ENCODE results near the gene CYBRD1. TPM values are rescaled to one million over a fixed set of nuclear protein-coding genes. Genes with fewer than 3 reads are reported as not detected.

Gene CYBRD1
- total and polyA plus RNA-seq, 7 donors: 12.3 to 47.3 (median 15.2) TPM

DNA sequence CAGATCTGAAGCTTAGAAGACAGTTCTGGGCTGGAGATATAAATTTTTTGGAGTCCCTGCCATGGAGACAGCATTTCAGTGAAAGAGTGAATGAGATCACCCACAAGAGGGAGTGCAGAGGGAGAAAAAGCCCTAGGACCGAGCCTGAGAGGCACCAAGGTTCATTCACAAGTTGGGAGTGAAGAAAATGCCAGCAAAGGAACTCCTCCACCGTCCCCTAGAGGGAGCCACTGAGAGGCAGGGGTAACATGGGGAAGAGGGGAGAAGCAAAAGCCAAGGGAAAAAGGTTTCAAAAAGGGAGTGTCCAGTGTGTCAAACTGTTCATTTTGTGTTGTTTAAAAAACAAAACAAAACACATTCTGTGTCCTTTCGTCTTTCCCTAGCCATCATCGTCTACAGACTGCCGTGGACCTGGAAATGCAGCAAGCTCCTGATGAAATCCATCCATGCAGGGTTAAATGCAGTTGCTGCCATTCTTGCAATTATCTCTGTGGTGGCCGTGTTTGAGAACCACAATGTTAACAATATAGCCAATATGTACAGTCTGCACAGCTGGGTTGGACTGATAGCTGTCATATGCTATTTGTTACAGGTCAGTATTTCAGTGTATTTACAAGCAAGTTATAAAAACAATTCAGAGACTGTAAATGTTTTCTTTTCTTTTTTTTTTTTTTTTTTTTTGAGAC is 19.1 kb downstream of the CYBRD1 start:
- no peaks in the 10 kb centered on the region for H3K27me3 ChIP-seq (ENCODE audit: insufficient read depth in 3 of 3, low read length in 2 of 3)
- 82 to 87% (median 86%) methylated on average over 6 of the region's 6 CpGs for WGBS, 3 donors
- H3K9me3 ChIP-seq: no peaks in the 10 kb centered on the region
- ATAC-seq (no peak), DNase-seq (no peak)
- peaks cover 0 to 13% of the 10 kb centered on the region in 2 donors for H3K36me3 ChIP-seq (ENCODE audit: insufficient read depth in 1 of 2, low read depth in 1 of 2)
- intact Hi-C loops (cut with DNase I): no loop called here
- no peak overlapping the region for H3K4me3 ChIP-seq
- no peak for TF ChIP-seq CTCF (IDR thresholded peaks at IDR 0.05)
- H3K4me1 ChIP-seq: no peaks in the 10 kb centered on the region
- no peak overlapping the region for H3K27ac ChIP-seq

DNA sequence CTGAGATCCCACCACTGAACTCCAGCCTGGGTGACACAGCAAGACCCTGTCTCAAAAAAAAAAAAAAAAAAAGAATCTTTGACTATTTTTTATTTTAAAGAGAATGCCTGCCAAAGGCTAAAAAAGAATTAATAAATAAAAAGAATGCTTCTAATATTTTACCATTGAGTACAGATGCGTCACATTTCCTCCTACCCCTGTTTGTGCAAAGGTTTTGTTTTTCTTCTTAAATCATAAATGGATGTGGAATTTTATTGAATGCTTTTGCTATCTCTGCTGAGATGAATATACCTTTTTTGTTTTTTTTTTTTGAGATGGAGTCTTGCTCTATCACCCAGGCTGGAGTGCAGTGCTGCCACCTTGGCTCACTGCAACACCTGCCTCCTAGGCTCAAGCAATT is 22.8 kb downstream of the CYBRD1 start:
- 97 to 100% (median 99%) methylated on average over 1 of the region's 1 CpG for WGBS, 3 donors
- intact Hi-C loops (cut with DNase I): no loop called here

DNA sequence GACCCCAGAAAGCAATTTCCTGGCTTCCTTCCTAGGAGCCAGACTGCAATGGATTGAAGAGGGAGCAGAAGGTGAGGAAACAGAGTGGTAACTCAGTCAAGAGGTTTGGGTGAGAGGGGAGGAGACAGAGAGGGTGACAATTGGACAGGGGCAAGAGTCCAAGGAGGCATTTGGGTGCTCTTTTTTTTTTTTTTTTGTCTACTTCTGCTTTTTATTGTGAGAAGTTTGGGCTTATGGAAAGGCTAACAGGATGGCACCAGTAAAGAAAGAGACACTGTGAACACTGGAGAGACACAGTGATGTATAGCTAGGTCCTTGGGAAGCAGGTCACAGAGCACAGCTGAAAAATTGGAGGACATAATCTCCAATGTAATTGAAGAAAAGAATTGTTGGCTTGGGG is 25.0 kb downstream of the CYBRD1 start:
- H3K4me3 ChIP-seq: no peak overlapping the region
- no peaks in the 10 kb centered on the region for H3K27me3 ChIP-seq (ENCODE audit: insufficient read depth in 3 of 3, low read length in 2 of 3)
- H3K9me3 ChIP-seq: no peaks in the 10 kb centered on the region
- ATAC-seq (no peak), DNase-seq (no peak)
- no peak overlapping the region for H3K27ac ChIP-seq
- no peaks in the 10 kb centered on the region for H3K4me1 ChIP-seq
- peaks cover 0 to 9% of the 10 kb centered on the region in 2 donors for H3K36me3 ChIP-seq (ENCODE audit: insufficient read depth in 1 of 2, low read depth in 1 of 2)
- TF ChIP-seq CTCF (IDR thresholded peaks at IDR 0.05): no peak
- intact Hi-C loops (cut with DNase I): no loop called here

More for the DNA sequence above, 22.8 kb downstream of the CYBRD1 start:
- no peaks in the 10 kb centered on the region for H3K4me1 ChIP-seq
- H3K36me3 ChIP-seq (ENCODE audit: insufficient read depth in 1 of 2, low read depth in 1 of 2): peaks cover 0 to 13% of the 10 kb centered on the region in 2 donors
- DNase-seq (no peak), ATAC-seq (no peak)
- no peak for TF ChIP-seq CTCF (IDR thresholded peaks at IDR 0.05)
- H3K9me3 ChIP-seq: no peaks in the 10 kb centered on the region
- H3K27me3 ChIP-seq (ENCODE audit: insufficient read depth in 3 of 3, low read length in 2 of 3): no peaks in the 10 kb centered on the region
- no peak overlapping the region for H3K4me3 ChIP-seq
- no peak overlapping the region for H3K27ac ChIP-seq

DNA sequence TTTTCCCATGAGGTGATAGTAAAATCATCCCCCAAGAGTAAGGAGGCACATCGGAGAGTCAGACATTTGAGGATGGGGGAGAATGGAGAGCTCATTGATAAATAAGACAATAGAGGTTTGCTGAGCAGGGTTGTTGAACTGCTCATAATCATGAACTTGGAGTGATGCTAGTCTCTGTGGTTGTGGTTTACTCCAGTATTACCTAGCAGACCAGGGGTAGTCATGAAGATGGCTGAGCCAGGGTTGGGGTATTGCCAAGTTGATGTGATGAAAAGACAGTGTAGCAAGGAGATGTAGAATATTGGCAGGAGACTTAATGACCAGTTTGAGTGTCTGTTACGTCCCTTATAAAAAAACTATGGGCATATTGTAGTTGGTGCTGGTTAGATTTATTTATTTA is 25.4 kb downstream of the CYBRD1 start:
- intact Hi-C loops (cut with DNase I): no loop called here
- ATAC-seq: no peak
- Histone ChIP-seq H3K36me3 (ENCODE audit: insufficient read depth in 1 of 2, low read depth in 1 of 2) (peaks cover 0 to 7% of the 10 kb centered on the region in 2 donors), H3K4me3 (no peak overlapping the region), H3K27me3 (ENCODE audit: insufficient read depth in 3 of 3, low read length in 2 of 3) (no peaks in the 10 kb centered on the region), H3K4me1 (no peaks in the 10 kb centered on the region), H3K27ac (no peak overlapping the region), H3K9me3 (no peaks in the 10 kb centered on the region)
- TF ChIP-seq CTCF (IDR thresholded peaks at IDR 0.05): no peak
- no peak for DNase-seq
- WGBS, 3 donors: 88 to 94% (median 94%) methylated on average over 2 of the region's 2 CpGs

GRCh38 chr2:171550613-171551012 is 28.3 kb downstream of the CYBRD1 start:
- H3K36me3 ChIP-seq (ENCODE audit: insufficient read depth in 1 of 2, low read depth in 1 of 2): peaks cover 0 to 4% of the 10 kb centered on the region in 2 donors
- DNase-seq: no peak
- H3K9me3 ChIP-seq: no peaks in the 10 kb centered on the region
- no peaks in the 10 kb centered on the region for H3K4me1 ChIP-seq
- TF ChIP-seq CTCF (IDR thresholded peaks at IDR 0.05): no peak
- no peak for ATAC-seq
- intact Hi-C loops (cut with DNase I): no loop called here
- no peak overlapping the region for H3K4me3 ChIP-seq
- no peak overlapping the region for H3K27ac ChIP-seq
- H3K27me3 ChIP-seq (ENCODE audit: insufficient read depth in 3 of 3, low read length in 2 of 3): no peaks in the 10 kb centered on the region

Measured in psoas muscle (tissue), 8 donors.